GM19372 (cell line): ENCODE data around the gene RAMP1.

Experiments used
- ATAC-seq: cut with Tn5 transposase; IDR thresholded peaks from one replicate; pipeline ENCODE4 v1.9.1; 2021; ENCODE audit warnings: mild to moderate bottlenecking, low read depth, moderate library complexity; ENCODE audit not compliant: unreplicated experiment

Gene RAMP1

DNA sequence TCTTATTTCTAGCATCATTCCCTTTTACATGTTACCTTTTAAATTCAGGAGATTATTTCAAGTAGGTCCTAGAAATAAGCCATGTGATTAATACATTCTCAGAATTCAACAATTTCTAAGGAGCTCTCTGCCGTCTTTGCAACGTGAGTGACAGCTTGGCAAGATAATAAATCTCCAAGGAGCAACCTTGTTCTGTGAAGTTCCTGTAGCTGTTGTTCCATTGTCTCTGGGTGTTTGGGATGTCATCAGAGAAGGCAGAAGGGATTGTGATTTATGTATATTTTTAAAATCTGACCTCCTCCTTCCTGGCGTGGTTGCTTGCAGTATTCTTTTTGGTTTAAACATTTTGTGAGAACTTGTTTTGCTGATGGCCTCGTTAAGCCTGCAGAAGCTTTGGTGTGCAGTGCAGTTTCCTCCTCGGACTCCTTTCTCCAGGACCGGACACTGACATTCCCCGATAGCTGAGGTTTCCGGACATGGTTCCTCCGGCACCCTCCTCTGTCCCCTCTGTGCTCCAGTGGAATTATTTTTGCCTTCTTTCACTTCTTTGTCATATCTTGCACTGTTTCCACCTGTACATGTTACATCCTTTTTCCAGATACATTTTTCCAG lies 33.7 kb downstream of the RAMP1 start:
- no peak for ATAC-seq

DNA sequence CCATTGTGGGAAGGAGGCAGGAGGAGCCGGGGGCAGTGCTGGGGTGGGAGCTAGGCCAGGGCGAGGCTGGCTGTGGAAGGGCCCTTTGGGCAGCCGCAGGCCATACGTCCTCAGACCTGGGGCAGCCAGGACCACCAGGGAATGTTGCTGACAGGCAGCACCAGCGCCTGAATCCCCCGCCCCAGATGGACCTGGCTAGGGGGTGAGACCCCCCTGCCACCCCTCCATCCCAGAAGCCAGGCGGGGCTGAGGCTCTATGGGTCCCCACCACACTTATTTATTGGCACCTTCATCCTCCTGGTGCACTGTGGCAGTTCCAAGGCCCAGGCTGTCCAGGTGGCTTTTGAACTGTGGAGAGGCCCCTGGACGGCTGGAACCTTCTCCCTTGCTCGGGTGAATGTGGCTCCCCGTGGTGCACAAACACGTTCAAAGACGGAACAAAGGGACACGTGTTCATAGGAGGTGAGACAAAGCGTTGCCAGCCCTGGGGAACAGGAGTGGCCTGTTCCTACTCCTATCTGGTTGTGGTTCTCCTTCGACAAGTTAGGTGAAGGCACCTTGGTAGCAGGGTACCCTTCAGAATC lies 35.1 kb downstream of the RAMP1 start:
- ATAC-seq: no peak

DNA sequence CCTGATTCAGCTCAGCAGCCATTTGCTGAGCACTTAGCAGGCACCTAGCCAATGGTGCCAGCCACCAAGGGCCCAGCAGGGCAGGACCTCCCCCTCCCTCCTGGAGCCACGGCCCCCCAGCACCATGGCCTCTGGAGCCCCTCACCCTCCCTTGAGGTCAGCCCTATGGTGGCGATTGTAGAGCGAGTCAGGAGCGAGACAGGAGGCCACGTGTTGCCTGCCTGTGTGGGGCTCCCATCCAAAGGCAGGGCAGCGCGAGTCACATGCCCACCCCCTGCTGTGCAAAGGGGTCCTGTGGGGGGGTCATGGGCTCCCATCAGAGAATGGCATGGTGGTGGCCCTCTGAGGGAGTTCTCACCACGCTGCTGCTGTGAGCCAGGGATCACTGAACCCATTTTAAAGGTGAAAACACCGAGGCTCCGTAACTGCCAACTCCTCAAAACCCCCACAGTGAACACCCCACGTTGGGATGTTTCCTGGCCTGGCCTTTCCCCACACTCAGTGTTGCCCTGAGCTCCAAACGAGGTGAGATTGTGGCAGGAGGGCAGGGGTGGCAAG lies 35.6 kb downstream of the RAMP1 start:
- ATAC-seq: no peak

DNA sequence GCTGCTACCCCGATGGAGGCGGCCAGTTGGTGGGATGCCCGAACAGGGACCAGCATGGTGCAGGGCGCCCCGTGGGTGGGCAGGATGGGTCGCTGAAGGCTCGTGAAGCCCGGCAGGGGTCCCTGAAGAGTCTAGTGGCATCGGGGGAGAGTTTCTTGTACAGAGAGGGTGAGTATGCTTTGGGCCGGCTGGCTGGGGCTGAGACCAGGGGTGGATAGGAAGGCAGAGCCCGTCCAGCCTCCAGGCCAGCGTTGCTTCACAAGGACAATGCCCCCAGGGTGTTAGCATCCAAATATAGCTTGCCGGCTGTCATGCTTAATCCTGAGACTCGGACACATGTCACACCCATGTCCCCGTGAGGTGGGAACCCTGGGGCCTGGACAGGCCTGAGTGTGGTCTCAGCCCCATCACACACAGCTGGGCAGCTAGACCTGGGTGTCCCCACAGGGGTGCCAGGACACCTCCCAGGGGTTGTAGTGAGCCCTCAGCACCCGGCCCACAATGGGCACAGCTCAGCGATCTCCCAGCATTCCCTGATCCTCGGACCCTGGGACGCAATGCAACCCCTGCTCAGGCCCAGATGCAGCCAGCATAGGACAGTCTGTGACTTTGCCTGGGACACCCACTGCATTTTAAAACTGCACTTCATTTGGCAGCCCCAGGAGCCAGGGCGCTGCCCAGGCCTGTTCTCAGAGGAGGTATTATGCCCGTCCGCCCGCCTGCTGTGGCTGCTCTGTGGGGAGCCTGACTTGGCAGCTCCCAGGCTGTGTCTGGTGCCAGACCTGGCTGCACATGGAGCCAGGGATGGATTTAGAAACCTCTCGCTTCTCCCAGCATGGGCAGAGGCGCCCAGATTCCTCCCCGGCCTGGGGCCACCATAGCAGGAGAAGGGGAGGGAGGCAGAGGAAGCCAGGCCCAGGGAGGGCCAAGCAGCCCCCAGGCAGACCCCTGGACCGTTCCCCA lies 36.4 kb downstream of the RAMP1 start:
- no peak for ATAC-seq

DNA sequence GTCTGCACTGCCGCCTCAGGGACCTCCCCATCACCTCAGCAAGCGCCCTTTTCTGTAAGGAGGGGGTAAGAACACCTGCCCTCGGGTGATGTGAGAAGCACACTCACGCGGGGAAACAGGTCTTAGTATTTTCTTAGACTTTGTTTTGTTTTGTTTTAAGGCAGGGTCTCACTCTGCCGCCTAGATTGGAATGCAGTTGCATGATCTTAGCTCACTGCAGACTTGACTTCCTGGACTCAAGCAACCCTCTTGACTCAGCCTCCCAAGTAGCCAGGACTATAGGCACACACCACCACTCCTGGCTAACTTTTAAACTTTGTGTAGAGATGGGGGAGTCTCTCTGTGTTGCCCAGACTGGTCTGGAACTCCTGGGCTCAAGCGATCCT lies 37.1 kb downstream of the RAMP1 start:
- ATAC-seq: no peak

DNA sequence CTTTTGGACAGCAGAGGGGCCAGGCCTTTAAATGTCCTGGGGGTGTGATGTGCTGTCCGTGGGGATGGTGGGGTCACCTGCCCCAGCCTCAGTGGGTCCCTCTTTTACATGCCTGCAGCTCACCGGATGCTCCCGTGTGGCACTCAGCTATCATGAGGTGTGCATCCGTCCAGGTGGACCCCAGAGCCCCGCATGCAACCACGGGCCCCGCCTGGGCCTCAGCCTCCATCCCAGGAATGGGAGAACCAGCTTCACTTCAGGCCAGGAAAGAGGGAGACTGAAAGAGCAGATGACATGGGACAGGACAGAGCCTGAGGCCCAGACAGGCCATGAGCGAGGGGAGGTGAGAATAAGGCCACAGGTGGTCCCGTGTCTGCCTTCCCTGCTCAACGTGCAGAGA lies 37.5 kb downstream of the RAMP1 start:
- ATAC-seq: no peak

DNA sequence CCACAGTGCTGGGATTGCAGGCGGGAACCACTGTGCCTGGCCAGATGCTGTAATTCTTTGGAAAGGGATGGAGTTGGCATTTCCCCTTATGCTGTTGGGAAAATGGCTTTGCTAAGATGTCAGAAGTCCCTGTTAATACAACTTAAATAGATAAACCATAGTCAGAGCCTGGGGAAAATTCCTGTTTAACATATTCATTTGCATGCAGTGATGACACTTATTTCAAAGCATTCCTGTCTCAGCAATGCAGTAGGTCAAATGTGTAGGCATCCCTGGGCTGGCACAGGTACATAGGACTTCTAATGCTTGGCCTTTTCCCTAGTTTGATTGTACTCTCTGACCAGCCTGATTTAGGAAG lies 38.6 kb downstream of the RAMP1 start:
- ATAC-seq: no peak

DNA sequence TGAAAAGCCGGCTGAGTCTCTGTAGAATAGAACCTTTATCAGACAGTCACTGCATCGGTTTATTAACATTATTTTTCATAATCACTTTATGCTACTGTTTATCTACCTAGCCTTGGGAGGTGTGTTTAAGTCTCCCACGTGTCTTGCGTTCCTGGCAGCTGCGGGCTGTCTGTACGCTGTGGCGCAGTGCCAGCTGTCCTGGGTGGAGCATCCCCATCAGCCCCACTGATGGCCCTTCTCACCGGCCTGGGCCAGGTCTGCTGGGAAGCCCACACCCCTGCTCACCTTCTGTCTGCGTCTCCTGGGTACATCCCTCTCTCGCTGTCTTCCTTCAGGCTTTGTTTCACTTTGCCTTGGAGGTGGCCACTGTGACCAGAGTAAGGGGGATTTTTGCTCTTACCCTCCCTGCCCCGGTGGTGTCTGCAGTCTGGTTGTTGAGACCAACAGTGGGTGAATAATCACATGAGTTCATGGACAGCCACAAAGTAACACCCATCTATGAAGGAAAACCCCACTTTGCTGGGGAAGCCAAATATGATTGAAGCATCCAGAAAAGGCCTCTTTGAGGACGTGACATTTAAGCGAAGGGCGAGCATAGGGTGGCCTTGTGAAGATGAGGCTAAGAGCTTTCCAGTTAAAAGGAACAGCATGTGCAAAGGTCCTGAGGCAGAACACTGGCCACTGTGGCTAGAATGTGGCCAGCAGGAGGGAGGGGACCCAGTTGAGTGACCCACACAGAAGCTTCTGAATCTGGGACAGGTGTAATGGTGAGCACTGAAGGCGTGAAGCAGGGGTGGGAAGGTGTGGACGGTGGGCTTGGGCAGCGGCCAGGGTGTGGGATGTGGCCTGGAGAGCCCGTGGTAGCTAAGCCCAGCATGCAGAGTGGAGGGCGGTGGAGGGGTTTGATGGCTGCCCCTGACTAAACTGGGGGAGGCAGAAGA lies 41.7 kb downstream of the RAMP1 start:
- ATAC-seq: no peak

DNA sequence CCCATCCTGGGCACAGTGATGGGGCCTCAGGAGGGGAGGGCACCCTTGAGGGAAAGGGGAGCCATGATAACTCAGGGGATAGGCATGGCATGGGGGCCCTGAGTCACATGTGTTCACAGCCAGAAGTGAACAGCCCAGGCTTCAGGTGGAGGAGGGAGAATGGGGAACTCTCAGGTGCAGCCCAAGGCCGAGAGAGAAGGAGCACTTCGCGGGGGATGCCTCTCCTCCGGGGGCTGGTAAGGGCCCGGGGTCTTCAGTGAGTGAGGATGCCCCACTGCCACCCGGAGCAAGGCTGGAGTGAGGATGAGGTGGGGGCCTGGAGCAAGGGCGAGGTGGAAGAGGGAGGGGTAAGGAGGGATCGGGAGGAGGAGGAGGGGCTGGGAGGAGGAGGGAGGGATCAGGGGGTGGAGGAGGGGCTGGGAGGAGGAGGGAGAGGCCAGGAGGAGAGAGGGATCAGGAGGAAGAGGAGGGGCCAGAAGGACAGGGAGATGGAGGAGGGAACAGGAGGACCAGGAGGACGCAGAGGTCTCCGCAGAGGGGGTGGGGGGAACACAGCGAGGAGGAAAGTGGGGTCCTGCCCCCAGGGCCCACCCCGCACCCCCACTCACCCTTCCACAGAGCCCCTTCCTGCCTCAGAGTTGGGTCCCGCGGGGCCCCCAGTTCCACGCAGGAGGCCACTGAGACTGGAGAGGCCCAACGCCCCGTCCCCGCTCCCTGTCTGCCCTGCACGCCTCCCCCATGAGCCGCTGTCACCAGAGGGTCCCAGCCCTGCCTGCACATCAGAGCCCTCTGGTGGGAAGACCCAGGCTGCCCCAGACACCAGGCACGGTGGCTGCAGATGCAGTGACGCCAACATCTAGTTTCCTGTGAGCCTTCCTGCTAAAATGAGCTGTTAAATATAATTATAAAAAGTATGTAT lies 42.8 kb downstream of the RAMP1 start:
- no peak for ATAC-seq

DNA sequence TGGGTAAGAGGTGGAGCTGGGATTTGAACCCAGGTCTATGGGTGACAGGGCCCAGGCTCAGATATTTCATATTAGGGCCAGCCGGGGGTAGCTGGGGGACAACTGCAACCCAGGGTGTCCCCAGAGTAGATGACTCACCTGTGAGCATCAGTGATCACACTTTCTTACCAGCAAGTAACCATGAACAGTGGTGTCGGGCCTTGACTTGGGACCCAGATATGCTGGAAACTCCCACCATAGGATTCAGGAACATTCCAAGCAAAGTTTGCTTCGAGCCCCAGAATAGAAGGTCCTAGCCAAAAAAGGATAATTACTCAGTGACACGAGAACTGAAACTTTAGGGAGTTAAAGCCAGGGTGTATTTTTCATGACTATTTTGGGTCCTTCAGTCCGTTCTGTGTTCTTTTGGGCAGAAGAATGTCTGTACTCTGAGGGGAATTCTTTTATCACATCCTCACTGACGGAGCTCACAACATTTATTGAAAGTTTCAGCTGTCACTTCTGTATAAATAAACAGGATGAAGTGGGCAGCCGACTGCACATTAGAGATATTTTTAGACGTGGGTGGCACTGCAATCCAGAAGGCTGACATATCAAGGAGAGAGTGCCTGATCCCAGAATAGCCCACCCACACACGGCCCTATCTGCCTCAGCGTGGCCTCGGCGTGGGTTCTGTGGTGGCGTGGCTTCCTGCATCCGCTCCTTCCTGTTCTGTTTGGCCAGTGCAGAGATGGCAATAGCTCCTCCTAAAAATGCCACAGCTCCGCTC lies 45.6 kb downstream of the RAMP1 start:
- no peak for ATAC-seq

DNA sequence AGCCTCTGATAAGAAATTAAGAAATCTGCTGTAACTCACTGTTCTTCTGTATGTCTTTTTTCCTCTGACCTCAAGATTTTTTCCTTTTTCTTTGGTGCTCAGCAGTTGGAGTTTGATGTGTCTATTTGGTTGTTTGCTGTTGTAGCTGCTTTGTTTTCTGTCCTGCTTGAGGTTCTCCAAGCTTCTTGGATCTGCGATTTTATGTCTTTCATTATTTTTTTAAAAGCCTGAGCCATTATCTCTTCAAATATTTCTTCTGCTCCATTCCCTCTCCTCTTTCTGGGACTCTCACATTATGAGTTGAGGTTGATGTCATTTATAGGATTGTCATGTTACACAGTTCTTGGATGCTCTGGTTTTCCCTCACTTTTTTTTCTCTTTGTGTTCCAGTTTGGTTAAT lies 47.7 kb downstream of the RAMP1 start:
- ATAC-seq: no peak

DNA sequence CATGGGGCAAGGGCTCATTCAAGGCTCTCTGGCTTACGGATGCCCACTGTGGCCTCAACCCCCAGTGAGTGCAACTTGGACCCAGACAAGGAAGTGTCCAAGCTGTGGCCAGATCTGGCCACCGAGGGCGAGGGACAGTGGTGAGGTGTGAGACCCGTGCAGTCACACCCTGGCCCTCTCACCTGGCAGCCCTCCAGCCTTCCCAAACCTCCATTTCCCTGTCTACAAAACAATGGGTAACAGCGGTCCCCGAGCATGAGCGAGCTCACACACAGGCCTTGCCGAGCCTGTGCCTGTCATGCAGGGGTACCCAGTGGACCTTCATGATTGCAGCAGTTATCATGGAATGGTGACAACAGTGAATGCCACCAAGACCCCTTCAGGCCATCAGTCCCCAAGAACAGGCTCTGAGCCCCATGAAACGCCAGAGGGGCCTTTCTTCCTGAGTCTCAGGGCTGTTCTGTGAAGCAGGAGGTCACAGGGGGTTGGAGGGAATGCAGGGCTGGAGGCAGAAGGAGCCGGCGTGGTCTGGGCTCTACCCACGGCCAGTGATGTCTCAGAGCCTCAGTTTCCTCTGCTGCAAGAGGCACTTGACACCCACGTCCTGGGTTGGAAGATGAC lies 49.8 kb downstream of the RAMP1 start:
- ATAC-seq: no peak

DNA sequence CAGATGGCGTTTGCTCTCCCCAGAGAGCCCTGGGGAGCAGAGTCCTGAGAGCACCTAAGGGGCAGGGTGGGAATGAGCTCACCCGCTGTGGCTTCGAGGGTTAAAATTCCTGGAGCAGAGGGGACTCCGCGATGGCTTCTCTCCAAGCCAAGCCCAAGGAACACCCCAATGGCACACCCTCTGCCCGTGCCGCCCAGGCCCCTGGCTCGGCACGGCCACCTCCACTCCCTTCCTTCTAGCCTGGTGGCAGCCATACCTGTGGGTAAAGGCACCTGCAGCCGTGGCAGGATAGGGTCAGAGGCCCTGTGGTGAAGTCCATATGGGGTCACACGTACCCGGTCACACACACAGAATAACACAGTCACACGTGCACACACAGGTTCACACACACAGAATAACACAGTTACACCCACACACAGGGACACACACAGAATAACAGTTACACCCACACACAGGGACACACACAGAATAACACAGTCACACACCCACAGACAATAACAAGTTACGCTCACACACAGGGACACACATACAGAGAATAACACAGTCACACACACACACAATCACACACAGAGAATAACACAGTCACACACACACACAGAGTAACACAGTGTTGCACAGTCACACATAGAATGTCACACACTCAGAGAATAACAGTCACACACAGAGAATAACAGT lies 50.5 kb downstream of the RAMP1 start:
- ATAC-seq: no peak

DNA sequence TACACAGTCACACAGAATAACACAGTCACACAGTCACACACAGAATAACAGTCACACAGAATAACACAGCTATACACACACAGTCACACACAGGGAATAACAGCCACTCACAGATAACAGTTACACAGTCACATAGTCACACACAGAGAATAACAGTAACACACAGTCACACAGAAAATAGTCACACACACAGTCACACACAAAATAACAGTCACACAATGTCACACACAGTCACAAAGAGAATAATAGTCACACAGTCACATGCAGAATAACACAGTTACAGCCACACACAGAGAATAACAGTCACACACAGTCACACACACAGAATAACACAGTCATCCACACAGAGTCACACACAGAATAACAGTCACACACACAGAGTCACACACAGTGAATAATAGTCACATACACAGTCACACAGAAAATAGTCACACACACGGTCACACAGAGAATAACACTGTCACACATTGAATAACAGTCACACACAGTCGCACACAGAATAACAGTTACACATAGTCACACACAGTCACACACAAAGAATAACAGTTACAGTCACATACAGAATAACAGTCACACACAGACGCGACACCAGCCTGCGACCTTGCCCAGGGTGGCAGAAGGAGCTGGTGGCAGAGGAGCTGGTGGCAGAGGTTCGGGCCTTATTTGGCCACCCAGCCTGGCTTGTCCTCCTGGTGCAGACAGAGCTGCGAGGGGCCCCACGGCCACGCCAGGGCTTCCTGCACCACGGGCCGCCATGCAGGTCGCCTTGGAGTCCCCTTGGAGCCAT lies 51.3 kb downstream of the RAMP1 start:
- no peak for ATAC-seq

DNA sequence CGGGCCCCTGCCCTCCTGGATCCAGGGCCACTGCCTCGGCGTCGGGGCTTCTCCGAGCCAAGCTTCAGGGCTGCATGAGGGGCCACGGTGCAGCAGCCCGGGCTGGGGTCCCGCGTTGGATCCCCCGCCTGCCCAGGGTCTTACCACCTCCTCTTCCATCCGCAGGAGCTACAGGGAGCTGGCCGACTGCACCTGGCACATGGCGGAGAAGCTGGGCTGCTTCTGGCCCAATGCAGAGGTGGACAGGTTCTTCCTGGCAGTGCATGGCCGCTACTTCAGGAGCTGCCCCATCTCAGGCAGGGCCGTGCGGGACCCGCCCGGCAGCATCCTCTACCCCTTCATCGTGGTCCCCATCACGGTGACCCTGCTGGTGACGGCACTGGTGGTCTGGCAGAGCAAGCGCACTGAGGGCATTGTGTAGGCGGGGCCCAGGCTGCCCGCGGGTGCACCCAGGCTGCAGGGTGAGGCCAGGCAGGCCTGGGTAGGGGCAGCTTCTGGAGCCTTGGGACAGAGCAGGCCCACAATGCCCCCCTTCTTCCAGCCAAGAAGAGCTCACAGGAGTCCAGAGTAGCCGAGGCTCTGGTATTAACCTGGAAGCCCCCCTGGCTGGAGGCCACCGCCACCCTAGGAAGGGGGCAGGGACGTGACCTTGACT lies 52.1 kb downstream of the RAMP1 start:
- no peak for ATAC-seq
